DMS53 (cell line): ENCODE data around the gene FRG1.
"Not testable (repeated sequence)": the region's sequence is repeated elsewhere in the genome, so short reads cannot be mapped to it uniquely, and the experiment has no call there.

Source experiments
- DNase-seq: peaks from one replicate; lab custom pipeline; 2025; lab: John Stamatoyannopoulos, UW

FRG1 gene

DNA sequence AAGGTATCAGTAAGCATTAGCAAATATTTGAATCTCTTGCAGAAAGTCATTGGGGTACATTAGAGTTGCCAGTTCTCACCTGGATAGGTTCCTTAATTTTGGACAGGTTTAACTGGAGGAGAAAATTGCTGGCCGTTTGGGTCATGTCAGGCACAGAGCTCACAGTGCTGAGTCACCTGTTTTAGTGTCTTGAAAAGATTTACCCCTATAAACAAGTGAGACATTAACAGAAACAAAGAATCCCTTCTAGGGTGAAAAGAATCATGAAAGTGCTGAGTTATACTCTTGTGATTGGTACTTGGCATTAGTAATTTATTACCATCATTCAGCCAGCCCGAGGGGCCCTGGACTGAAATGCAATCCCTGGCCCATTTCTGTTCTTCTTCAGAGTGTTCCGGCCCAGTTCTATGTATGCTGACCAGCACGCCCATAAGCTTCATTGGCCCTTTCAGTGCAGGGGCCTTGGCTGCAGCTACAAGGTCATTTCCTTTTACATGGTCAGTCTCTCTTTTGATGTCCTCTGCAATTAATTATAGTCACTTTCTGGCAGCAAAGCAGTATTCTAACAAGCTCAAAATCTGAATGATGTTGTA, 45.1 kb downstream of the FRG1 start:
- DNase-seq, result not testable (repeated sequence)

DNA sequence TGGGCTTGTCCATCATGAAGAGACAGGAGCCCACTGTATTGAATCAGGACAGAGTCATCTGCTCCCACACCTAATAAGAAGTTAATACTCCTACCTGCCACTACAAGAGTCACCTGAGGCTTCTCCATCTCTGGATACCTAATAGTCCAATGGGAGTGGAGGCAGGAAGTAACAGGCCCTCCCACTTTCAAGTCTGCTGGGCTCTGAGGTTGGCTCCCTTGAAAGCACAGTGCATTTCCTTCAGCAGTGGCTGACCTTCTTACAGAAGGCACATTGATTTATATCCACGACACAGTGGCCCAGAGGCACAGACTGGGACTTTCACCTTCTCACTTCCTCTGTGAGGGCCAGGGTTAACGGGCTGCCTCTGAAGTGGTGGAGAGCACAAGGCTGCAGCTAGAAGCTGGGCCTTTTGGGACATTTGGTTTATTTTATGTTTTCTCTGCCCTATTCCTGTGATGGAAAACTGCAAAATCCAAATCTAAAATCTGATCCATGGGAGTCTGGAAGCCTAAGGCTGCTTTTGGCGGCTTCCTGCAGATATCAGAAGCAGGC, 48.3 kb downstream of the FRG1 start:
- DNase-seq, result no peak

DNA sequence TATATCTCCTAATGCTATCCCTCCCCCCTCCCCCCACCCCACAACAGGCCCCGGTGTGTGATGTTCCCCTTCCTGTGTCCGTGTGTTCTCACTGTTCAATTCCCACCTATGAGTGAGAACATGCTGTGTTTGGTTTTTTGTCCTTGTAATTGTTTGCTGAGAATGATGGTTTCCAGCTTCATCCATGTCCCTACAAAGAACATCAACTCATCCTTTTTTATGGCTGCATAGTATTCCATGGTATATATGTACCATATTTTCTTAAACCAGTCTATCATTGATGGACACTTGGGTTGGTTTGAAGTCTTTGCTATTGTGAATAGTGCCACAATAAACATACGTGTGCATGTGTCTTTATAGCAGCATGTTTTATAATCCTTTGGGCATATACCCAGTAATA, 49.3 kb downstream of the FRG1 start:
- DNase-seq, result not testable (repeated sequence)
